Memory B cell (primary cell): ENCODE measurements around the gene TMEM9.

ENCODE experiments used
- ATAC-seq: fragments of 150-1000 bp; cut with Tn5 transposase; 2 replicates; pipeline ENCODE4 v1.10.0; 2021; ENCODE audit warnings: low read depth, mild to moderate bottlenecking, moderate library complexity
- DNase-seq, 2 donors: peaks; one replicate each; pipeline ENCODE4 v3.0.0; 2022; ENCODE audit warnings: low spot score in 2 of 2
- H3K27ac Mint-ChIP-seq: one replicate; pipeline ENCODE4 v1.8.0; 2022; ENCODE audit warnings: mild to moderate bottlenecking, moderate library complexity, mixed read lengths
- H3K27me3 Mint-ChIP-seq: one replicate; pipeline ENCODE4 v1.8.0; 2022; ENCODE audit warnings: mixed read lengths
- H3K36me3 Mint-ChIP-seq: one replicate; pipeline ENCODE4 v1.8.0; 2022; ENCODE audit warnings: mild to moderate bottlenecking, mixed read lengths
- H3K4me1 Mint-ChIP-seq: one replicate; pipeline ENCODE4 v1.8.0; 2022; ENCODE audit warnings: mixed read lengths
- H3K4me3 Mint-ChIP-seq: one replicate; pipeline ENCODE4 v1.8.0; 2022; ENCODE audit warnings: mild to moderate bottlenecking, moderate library complexity, mixed read lengths
- H3K9me3 Mint-ChIP-seq: one replicate; pipeline ENCODE4 v1.8.0; 2022; ENCODE audit warnings: mixed read lengths

TMEM9 gene

DNA sequence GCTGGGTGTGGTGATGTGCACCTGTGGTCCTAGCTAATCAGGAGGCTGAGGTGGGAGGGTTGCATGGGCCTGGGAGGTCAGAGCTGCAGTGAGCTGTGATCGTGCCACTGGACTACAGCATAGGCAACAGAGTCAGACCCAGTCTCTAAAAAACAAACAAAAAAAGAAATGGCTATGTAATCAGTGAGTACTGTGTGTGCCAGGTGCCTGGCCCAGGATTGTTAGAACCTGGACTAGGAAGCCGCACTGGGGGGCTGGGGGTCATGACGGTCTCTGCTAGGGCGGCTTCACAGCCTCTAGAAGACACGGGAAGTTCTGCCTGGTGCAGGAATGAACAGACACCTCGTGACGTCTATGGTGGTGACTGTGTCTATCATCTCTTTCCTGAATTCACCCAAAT, 8.5 kb downstream of the TMEM9 start:
- H3K36me3 Mint-ChIP-seq = peaks cover 45% of the 10 kb centered on the region
- H3K9me3 Mint-ChIP-seq = no peaks in the 10 kb centered on the region
- ATAC-seq (no peak), DNase-seq (no peak)
- no peaks in the 10 kb centered on the region for H3K27me3 Mint-ChIP-seq
- no peak overlapping the region for H3K4me3 Mint-ChIP-seq
- no peaks in the 10 kb centered on the region for H3K4me1 Mint-ChIP-seq
- H3K27ac Mint-ChIP-seq = no peak overlapping the region

DNA sequence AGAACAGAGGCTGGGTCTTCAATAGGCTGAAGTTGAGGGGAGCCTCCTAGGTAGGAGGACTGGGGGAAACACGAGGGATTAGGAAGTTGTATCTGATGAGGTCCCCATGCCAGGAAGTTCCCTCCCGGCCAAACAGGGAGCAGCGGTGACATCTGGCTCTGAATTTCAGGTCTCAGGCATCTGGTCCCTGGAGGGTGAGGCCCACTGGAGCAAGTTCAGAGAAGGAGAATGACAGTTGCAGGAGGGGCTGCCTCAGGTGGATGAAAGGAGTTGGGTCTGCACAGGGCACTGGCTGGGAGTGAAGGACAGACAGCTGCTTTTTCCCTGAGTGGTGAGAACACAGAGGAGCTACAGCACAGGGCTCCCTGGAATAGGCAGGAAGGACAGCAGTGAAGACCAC, 9.1 kb downstream of the TMEM9 start:
- H3K4me3 Mint-ChIP-seq = no peak overlapping the region
- no peak for DNase-seq
- H3K36me3 Mint-ChIP-seq = peaks cover 44% of the 10 kb centered on the region
- no peaks in the 10 kb centered on the region for H3K4me1 Mint-ChIP-seq
- H3K27ac Mint-ChIP-seq = no peak overlapping the region
- no peak for ATAC-seq
- no peaks in the 10 kb centered on the region for H3K9me3 Mint-ChIP-seq
- no peaks in the 10 kb centered on the region for H3K27me3 Mint-ChIP-seq

DNA sequence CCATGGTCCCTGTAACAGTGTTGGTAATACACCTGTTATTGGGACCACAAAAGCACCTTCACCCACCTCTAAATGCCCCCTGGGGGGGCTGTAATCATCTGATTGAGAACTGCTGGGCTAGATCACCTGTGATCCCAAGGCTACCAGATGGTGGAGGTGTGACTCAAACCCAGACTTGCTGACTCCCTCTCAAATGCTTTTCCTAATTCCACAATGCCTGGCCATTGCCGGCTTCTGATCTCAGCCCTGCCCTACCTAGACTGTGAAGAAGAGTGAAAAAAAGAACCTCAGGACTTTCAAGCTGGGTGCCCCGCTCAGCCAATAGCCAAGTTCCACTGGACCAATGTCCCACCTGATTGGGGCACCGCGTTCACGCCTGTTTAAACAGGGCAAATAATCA, 9.6 kb downstream of the TMEM9 start:
- ATAC-seq (no peak), DNase-seq (no peak)
- Mint-ChIP-seq H3K27ac (no peak overlapping the region), H3K4me3 (no peak overlapping the region), H3K9me3 (no peaks in the 10 kb centered on the region), H3K27me3 (no peaks in the 10 kb centered on the region), H3K36me3 (peaks cover 44% of the 10 kb centered on the region), H3K4me1 (no peaks in the 10 kb centered on the region)

DNA sequence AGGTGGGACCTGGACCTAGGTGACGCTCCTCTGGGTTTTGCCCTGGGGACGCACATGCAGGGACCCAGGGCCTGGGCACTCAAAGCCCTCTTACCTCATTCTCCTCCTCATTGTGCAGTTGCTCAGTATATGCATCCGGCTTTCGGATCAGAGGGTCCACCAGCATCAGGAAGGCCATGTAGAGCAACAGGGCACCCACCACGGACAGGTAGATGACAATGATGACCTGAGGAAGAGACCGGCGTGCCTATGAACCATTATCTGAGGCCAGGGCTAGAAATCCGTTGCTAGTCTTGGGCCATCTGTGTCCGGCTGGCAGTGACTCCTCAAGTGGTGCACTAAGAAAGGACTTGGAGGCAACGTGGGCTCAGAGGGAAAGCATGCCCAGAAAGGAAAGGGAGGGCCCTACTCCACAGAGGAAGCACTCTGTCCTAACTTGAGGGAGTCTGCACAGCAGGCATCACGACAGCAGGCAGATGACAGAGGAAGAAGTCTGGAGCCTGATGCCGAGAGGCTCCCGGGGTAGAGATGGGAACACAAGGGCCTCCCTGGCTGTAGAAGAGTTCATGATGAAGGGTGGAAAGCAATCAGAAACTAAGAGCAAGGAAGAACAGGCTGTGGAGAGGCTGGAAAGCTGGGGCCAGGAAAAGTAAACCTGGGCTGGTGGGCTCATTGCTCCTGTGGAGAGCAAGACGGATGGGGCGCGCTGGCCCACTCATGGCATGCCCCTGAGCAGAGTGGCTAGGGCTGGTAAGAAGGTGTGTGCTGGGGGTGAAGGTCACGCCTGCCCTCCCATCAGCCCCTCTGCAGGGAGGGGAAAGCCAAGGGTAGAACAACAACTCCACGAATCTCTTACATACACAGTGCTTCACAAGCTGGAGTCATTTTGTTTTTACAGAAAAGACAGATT, 10.3 kb downstream of the TMEM9 start:
- Mint-ChIP-seq H3K4me1 (no peaks in the 10 kb centered on the region), H3K9me3 (no peaks in the 10 kb centered on the region), H3K27ac (no peak overlapping the region), H3K4me3 (no peak overlapping the region), H3K36me3 (peaks cover 44% of the 10 kb centered on the region), H3K27me3 (no peaks in the 10 kb centered on the region)
- ATAC-seq (no peak), DNase-seq (no peak)

DNA sequence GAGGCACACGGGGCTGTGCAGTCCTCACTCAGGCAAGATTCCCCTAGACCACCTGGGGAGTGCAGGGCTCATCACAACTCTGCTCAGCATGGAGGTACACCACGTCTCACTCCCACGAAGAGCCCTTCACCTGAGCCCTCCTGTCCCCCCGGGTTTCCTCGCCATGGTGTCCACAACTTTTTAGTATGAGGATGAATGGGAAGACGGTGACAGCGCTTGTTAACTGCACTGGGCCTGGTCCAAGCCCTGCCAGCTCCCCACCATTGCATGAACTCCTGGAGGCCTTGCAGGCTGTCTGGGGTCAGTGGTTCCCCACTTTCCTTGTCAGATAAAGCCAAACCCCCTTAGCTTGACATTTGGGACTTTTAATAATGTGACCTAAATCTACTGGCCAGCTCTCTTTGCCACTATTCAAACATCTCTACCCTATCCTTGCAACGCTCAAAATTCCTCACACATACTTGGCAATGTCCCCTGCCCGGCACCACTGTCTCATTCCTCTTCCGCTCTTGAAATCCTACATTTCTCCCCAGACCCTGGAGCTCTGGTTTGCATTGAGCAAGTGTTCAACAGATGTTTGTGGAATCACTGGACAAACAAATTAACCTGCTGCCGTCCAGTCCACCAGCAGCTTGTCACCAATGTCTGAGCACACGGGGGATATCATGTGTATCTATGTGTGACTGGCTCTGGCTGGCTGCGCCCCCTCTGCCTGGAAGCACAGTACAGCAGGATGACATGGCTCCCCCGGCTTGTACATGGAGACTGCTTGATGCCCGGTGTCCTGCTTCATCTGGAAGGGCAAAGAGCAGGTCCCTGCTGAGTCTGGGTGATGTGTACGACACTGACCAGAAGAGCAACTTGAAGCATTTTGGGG, 11.2 kb downstream of the TMEM9 start:
- DNase-seq (no peak), ATAC-seq (no peak)
- H3K36me3 Mint-ChIP-seq = peaks cover 42% of the 10 kb centered on the region
- no peak overlapping the region for H3K27ac Mint-ChIP-seq
- H3K4me3 Mint-ChIP-seq = no peak overlapping the region
- no peaks in the 10 kb centered on the region for H3K9me3 Mint-ChIP-seq
- H3K4me1 Mint-ChIP-seq = no peaks in the 10 kb centered on the region
- no peaks in the 10 kb centered on the region for H3K27me3 Mint-ChIP-seq

DNA sequence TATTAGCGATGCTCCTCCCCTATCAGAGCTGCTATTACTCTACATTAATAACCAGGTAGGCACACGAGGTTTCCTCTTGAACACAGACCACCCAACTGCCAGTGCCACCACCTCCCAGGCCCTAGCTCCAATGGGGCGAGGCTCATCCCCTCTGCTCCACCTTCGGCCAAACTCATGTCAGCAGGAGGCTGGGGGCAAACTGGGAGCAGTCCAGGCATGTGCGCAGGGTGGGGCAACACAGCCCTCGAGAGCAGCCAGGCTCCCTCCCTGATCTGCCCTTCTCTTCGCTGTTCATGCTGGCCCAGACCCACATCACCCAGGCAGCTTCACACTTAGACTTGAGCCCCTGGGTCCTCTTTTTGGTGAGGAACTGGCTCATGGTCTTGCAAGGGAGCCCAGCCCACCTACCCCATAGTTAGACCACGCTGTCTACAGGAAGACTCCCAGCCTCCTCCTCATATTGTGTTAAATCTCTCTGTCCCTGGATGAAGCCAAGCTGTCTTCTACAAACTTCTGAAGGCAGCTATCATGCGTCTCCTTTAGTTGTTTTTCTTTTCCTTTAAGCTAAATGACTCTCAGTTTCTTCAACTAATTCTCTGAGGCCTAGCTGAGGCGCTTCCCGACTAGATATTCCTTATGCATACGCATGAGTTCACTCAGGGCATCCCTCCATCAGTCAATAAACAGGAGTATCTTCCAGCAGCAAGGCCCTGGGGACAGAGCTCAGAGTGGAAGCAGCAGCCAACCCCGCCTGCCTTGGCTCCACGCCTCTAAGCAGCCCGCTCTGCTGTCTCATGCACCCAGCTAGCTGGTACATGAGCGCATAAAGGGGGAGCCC, 12.0 kb downstream of the TMEM9 start:
- no peak for DNase-seq
- Mint-ChIP-seq H3K9me3 (no peaks in the 10 kb centered on the region), H3K27ac (no peak overlapping the region), H3K27me3 (no peaks in the 10 kb centered on the region), H3K4me3 (no peak overlapping the region), H3K36me3 (peaks cover 35% of the 10 kb centered on the region), H3K4me1 (no peaks in the 10 kb centered on the region)
- no peak for ATAC-seq

DNA sequence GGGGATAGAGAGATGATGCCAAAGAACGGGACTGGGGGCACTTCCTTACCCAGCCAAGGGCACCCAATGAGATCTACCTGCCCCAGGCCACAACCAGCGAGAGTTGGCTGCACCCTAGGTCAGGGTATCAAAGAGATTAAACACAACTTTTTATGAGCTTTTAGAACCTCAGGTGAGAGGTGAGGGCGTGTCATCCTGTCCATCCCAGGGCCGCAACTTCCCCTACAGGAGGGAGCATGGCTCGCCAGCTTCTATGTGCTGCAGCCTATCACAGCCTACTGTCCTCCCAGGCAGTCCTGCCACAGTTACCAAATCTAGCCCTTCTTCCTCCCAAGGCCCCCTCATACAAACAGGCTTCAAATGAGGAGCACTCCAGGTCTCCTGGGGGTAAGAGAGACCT, 12.9 kb downstream of the TMEM9 start:
- Mint-ChIP-seq H3K36me3 (peaks cover 31% of the 10 kb centered on the region), H3K4me3 (no peak overlapping the region), H3K9me3 (no peaks in the 10 kb centered on the region), H3K4me1 (no peaks in the 10 kb centered on the region), H3K27ac (no peak overlapping the region), H3K27me3 (no peaks in the 10 kb centered on the region)
- DNase-seq (no peak), ATAC-seq (no peak)

DNA sequence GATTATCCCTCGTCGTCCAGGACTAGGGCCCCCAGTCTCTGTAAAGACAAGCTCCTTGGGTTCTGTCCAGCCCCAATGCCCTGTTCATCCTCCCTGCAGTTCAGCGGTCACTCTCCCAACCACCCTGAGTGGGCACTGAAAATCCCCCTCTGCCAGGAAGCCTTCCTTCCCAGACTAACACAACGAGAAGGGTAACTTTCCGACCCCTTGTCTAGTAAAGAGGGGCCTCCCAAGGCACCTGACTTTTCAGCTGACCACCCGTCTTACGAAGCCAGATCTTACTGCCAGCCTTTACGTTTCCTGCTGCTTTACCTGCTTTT, 13.4 kb downstream of the TMEM9 start:
- Mint-ChIP-seq H3K27ac (no peak overlapping the region), H3K9me3 (no peaks in the 10 kb centered on the region), H3K4me3 (no peak overlapping the region), H3K4me1 (no peaks in the 10 kb centered on the region), H3K36me3 (peaks cover 29% of the 10 kb centered on the region), H3K27me3 (no peaks in the 10 kb centered on the region)
- no peak for ATAC-seq
- no peak for DNase-seq

DNA sequence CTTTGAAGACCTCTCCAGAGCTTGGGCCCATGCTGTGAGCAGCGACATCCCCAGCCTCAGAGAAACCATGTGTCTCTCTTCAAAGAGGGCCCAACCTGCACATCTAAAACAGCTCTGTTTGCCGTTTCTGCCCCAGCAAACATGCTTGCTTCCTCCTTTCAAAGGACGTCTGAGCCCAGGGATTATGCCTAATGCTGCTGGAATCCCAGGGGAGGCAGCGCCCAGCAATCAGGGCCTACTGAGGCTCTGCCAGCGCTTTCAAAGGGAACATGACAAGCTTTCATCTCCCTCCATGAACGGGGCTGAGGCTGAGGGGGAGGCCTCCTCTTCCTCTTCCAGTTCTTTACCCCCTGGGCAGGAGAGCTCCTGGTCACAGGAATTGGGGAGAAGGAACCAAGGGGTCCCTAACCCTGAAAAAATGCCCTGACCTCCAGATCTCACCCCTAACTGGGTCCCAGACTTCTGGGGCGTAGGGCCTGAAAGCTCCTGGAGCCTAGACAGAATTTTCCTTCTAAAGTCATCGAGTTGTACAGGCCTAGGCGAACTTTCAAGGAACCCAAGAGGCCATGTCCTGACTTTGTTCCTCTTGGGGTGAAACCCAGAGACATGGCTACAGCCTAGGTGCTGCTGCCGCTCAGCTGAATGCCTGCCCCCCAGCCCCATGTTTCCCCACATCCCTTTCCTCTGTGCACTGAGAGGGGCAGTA, 13.9 kb downstream of the TMEM9 start:
- Mint-ChIP-seq H3K4me1 (no peaks in the 10 kb centered on the region), H3K36me3 (peaks cover 32% of the 10 kb centered on the region), H3K9me3 (no peaks in the 10 kb centered on the region), H3K27ac (no peak overlapping the region), H3K4me3 (no peak overlapping the region), H3K27me3 (no peaks in the 10 kb centered on the region)
- no peak for DNase-seq
- no peak for ATAC-seq

DNA sequence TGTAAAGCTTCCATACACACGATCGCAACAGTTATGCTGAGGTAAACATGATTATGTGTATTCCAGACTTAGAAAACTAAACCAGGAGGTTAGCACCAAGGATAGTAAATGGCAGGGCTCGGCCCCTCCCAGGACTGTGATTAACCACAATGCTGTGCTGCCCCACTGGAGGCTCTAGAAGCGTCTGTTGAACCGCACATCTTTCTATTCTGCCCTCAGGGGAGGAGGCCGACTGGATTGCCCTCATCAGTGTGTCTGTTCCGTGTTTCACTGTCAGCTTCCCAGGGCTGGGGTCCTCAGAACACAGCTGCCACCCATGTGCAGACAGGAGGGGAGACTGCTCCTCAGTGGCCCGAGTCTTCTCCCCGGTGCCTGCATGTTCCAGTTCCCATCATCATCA, 14.5 kb downstream of the TMEM9 start:
- Mint-ChIP-seq H3K4me3 (no peak overlapping the region), H3K27me3 (no peaks in the 10 kb centered on the region), H3K9me3 (no peaks in the 10 kb centered on the region), H3K4me1 (no peaks in the 10 kb centered on the region), H3K36me3 (peaks cover 31% of the 10 kb centered on the region), H3K27ac (no peak overlapping the region)
- no peak for DNase-seq
- ATAC-seq = no peak

DNA sequence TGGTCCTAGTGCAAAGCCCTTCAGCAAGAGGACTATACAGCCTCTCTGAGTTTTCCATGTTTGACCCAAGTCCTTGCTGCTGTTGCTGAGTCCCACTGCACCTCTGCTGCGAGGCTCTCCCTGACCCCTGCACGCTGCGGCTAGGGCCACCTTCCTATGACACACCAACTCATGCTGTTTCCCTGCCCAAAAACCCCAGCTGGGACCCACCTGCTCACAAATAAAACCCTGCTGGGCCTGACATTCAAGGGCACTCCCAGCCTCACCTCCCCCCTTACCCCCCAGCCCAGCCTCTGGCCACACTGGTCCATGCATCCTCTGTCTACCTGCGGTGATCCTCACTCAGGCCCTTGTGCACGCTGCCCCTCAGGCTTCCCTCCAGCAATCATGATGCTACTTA, 15.0 kb downstream of the TMEM9 start:
- H3K36me3 Mint-ChIP-seq = peaks cover 32% of the 10 kb centered on the region
- no peak for DNase-seq
- no peak for ATAC-seq
- no peaks in the 10 kb centered on the region for H3K9me3 Mint-ChIP-seq
- H3K4me3 Mint-ChIP-seq = no peak overlapping the region
- H3K27ac Mint-ChIP-seq = no peak overlapping the region
- no peaks in the 10 kb centered on the region for H3K27me3 Mint-ChIP-seq
- H3K4me1 Mint-ChIP-seq = no peaks in the 10 kb centered on the region

DNA sequence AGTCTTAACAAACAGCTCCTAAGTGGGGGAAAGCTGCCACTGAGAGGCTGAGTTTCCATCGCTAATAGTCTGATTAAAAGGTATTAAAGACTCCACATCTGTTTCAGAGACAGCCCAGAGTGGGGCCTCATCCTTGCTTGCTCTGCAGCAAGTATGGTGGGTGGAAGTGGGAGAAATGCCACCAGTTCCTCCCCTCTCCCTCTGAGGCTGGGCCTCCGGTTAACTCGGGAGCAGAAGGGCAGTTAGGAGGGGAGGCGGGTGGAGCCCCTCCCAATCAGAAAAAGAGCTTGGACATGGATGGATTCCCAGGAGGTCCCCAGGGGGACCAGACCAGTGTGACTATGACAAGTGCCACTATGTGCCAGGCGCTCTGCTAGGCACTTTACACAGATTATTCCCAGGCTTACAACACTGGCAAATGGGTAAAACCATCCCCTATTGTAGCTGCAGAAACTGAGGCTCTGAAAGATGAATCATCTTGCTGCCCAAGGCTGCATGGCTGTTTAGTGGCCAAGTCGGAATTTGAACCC, 15.9 kb downstream of the TMEM9 start:
- Mint-ChIP-seq H3K27ac (no peak overlapping the region), H3K4me3 (no peak overlapping the region), H3K36me3 (peaks cover 29% of the 10 kb centered on the region), H3K27me3 (no peaks in the 10 kb centered on the region), H3K9me3 (no peaks in the 10 kb centered on the region), H3K4me1 (no peaks in the 10 kb centered on the region)
- DNase-seq (no peak), ATAC-seq (no peak)

DNA sequence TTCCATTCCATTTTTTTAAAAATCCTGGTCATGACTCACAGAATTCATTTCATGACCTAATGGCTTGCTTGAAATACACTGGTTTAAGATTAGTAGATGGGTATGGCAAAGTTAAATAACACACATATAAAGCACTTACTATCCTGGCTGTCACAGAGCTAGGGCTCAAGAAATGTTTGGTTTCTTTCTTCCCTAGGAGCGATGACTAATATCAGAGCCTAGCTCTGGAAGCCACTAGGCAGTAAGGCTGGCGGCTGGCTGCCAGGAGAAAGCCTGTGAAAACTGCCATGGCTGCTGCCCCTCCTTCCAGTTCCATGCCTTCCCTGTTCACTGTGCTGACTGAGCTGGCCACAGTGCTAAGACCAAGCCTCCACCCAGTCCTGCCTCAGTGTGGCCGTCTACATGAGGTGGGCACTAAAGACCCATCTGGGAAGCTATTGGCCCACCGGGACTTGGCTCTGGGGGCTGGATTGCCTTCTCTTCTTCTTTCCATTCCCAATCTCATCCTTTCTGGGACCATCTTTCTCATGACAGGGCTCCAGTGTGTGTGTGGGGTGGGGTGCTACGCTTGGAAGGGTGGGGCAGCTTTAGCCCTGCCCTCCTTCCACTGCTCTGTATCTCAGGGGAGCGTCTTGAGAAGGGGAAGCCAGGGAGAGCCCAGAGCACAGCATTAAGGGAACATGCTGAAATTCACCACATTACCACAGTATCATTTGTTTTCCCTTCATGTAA, 16.5 kb downstream of the TMEM9 start:
- no peak overlapping the region for H3K4me3 Mint-ChIP-seq
- ATAC-seq (no peak), DNase-seq (no peak)
- H3K27ac Mint-ChIP-seq = no peak overlapping the region
- peaks cover 26% of the 10 kb centered on the region for H3K36me3 Mint-ChIP-seq
- H3K4me1 Mint-ChIP-seq = no peaks in the 10 kb centered on the region
- no peaks in the 10 kb centered on the region for H3K9me3 Mint-ChIP-seq
- H3K27me3 Mint-ChIP-seq = no peaks in the 10 kb centered on the region
